Glomerular endothelial cell (primary cell): ENCODE measurements around the gene PRDX6. TPM values are rescaled to one million over a fixed set of nuclear protein-coding genes. Genes with fewer than 3 reads are reported as not detected.
A peak's percentile ranks its signal among the peaks of the same experiment; 100 is the strongest.
"Not testable (repeated sequence)": the region's sequence is repeated elsewhere in the genome, so short reads cannot be mapped to it uniquely, and the experiment has no call there.

Source experiments
- DNase-seq: peaks from one replicate; pipeline ENCODE4 v3.0.0-alpha.2; 2011; ENCODE audit warnings: low read depth, low spot score; ENCODE audit errors: extremely low read depth
- total RNA-seq: library from RNA; depleted of rRNA; stranded (reverse); fragments of >200 nt; gene quantifications from 2 replicates; pipeline ENCODE4 v1.2.3, GENCODE V29; 2015

The PRDX6 gene, protein sequence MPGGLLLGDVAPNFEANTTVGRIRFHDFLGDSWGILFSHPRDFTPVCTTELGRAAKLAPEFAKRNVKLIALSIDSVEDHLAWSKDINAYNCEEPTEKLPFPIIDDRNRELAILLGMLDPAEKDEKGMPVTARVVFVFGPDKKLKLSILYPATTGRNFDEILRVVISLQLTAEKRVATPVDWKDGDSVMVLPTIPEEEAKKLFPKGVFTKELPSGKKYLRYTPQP
- total RNA-seq: 230 and 268 TPM in 2 replicates

DNA sequence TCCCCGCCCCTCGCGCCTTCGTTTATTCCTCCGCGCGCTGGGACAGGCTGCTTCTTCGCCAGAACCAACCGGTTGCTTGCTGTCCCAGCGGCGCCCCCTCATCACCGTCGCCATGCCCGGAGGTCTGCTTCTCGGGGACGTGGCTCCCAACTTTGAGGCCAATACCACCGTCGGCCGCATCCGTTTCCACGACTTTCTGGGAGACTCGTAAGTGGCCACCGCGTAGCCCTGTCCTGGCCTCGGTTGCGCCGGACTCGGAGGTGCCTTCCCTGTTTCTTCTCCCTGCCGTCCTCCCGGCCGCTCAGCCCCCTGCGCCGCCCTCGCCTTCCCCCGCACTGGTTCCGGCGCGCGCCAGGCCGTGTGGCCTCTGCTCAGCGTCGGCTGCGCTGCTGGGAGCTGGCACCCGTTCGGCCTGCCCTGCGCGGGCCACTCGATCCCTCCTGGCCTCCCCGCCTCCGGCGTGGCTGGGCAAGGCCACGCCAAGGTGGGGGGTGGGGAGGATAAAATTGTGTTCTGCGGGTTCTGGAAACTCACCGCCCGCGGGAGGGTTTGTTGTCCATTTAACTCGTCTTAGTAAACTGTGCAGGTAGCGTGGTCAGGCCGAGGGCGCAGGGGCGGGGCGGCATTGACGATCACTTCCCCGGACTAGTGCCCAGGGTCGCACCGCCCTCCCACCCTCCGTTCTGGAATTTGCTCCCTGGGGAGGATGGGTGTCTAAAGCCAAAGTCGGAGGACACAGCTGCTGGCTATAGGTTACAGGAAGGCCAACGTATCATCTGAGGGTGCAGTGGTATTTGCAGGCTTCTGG is at the start of gene PRDX6:
Gene PRDX6, plus strand, starts transcription at position 50 of the 808 bp plus-strand sequence. Its CDS starts 63 bp downstream, at position 113.
- DNase-seq: no peak

DNA sequence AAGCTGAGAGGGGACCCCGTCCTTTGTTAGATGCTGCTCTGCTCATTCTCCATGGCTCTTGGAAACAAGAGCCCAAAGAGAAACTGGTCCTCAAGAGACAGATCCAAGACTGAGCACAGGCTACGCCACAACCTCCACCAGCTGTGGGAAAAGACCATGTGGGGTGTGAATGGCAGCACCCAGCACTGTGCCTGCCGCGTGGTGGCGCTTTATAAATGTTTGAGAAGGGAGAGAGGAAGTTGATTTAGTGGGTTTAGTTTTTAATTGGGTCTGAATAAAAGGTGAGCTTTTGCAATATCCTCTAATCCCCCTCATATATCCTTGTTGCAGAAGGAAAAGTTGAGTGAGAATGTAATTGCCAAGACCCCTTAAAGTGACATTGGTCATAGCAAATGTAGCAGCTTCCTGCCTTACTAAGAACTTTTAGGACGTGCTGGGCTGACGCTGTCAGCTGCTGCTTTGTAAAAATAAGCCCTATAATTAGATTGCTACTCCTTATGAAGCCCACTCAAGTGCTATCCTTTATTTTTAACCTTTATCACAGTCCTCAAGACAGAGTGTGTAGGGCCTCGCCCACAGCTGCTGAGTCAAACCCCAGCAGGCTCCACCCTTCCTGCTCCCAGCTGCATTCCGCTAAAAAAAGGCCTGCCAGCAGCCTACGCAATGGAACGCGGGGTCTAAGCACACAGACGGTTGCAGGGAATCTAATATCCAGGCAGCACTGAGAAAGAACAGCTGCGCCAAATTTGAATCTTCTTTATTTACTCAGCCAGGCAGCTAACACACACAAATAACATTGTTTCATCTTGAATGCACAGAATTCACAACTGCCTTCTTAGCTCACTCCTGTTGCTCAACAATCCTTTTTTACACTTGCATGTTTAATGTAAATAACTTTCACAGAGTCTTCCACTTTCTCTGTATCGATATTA is 47.4 kb upstream of the PRDX6 start:
- DNase-seq: no peak

DNA sequence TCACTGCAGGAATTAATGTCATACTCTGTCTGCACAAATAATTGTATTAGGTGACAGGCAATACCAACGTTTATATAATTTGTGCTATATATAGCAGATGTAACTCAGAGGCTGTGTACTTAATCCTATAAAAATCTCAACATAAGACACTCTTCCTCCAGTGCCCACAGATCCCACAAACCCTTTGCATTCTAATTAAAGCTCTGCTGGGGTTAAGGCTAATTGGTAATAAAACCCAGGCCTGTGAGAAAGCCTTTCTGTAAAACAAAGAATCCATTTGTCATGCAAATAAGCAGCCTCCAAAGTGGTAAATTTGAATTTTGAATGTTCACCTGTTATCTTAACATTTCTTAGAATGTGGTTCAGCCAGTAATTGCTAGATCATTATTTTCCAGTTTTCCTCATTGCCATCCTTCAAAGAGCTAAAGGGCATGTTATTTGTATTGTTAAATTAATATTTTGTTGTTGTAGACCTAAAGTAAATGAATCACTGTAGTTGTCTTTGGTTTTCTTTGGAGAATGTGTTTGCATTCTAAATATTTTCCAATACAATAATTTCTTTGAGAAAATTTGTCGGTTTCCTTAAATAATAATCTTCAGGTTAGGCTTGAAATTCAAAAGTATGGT is 46.3 kb upstream of the PRDX6 start:
- no peak for DNase-seq

DNA sequence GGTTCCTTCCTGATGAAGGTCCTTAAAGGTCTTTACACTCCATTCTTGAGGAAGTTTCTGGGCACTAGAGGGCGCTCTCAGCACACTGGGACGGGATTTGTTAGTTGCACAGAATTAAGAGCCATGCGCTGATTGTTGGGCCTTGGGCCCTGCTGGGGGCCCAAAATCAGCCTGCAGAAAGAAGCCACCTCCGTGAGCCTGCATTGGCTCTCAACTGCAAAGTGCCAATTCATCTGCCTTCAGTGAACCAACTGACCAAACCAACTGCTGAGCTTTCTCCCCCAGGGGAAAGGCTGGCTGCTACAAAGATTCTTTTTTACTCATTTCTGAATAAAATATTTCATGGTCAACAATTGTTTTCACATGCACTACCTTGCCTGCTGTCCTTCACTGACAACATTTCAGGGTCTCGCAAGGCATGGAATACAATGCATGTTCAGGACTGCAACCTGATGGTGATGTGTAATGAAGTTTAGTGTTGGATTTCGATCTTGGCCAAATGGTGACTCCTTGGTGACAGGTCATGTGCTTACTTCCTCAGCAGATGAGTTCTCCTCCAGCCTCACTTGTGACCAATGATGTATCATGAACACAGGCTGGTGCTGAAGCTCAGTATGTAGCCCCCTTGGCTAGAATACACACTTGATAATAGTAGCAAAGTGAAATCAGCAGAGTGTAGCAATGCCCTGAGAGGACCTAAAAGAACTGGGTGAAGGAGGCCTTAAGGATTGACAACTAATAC is 45.7 kb upstream of the PRDX6 start:
- peak; percentile 91 for DNase-seq

DNA sequence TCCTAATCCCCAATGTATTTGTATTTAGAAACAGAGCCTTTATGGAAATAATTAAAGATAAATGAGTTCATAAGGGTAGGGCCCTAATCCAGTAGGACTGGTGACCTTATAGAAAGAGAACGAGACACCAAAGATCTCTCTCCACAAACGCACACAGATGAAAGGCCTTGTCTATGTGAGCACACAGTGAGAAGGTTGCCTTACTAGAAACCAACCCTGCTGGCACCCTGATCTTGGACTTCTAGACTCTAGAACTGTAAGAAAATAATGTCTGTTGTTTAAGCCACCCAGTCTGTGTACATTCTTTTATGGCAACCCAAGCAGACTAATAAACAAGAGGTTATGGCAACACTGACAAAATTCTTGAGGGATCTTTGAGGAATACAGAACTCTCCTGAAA is 44.8 kb upstream of the PRDX6 start:
- DNase-seq: no peak

DNA sequence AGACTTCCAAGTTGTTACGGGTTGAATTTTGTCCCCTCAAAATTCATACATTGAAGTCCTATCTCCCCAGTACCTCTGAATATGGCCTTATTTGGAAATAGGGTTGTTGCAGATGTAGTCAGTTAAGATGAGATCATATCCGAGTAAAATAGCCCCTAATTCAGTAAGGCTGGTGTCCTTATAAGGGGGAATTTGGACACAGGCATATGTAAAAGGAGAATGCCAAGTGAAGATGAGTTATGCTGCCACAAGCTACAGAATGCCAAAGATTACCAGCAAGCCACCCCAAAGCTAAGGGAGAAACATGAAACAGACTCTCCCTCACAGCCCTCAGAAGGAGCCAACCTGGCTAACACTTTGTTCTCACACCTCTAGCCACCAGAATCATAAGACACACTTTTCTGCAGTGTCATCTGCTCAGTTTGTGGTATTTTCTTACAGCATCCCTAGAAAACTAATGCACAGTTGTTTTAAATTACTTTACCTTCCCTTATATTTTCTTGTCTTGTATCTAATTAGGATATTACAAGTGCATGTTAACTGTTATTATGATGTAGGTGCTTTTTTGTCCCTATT is 43.3 kb upstream of the PRDX6 start:
- no peak for DNase-seq

DNA sequence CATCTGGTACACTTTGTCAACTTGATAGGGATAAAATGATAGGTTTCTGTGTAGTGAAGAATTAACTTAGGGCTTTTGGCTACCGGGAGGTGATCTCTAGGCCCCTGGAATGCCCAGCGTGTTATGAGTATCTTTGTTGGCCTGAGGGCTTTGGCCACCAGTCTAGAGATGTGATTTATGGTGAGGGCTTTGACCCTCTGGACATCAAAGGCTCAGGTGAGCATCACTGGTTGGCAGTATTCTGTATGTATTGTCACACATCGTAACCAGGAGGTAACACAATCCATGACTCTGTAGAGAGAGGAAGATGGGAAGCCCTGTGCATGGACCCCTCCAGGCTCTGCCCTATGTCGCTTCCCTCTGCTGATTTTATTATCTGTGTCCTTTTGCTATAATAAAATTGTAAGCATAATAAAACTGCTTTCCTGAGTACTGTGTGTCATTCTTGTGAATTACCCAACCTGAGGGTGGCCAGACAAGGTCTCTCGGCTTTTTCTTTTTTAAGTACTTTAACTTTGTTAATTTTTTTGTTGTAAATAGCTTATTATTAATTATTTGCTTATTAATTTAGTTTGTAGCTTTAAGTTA is 40.2 kb upstream of the PRDX6 start:
- DNase-seq: no peak

DNA sequence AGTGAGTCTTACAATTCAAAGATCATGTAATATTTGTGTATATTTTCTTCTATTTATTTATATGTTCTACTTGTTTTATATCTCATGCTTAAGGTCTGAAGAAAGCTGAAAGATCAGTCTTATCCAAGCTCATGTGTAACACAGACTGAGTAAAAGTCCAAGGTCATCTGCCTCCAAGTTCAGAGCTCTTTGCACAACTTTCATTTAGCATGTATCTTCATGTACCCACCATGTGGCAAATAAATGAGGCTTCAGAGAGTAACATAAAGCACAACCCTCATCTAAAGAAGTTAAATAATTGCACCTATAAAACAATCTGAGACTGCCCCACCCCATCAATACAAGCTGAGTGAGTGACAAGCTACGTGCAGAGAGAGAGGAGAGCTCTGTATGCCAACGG is 38.5 kb upstream of the PRDX6 start:
- DNase-seq: no peak

DNA sequence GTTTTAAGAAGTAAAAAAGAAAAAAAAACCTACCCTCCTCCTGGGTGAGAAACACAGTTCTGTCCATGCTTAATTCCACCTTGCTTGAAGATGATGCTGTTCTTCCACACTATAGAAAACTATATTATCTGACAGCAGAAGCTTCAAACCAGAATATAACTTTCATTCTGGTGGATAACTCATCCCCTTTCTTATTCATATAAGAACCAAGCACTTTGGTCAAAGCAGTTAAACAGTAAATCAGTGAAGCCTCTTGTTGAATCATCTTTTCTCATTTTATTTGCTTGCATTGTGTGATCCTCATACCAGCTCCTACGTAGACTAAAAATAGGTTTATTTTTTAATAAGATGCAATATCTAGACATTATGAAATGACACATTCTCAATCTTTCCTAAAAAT is 36.7 kb upstream of the PRDX6 start:
- DNase-seq: no peak

DNA sequence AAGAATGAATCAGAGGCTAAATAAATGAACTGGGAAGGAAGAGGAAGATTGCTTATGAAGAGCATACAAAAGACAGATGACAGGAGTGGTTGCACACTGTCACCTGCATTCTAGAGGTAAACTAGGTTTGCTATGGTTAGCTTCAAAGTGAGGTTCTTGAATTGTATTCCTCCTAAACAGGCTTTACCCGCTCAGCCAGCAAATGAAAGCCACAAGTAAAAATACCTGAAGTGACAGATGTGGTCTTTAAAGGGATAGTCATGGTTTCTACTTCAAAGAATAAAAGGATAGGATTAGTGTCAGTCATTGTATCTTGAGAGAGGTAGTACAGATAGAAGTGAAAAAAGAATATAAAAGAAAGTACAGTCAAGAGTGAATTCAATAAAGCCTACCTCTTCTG is 32.4 kb upstream of the PRDX6 start:
- no peak for DNase-seq

DNA sequence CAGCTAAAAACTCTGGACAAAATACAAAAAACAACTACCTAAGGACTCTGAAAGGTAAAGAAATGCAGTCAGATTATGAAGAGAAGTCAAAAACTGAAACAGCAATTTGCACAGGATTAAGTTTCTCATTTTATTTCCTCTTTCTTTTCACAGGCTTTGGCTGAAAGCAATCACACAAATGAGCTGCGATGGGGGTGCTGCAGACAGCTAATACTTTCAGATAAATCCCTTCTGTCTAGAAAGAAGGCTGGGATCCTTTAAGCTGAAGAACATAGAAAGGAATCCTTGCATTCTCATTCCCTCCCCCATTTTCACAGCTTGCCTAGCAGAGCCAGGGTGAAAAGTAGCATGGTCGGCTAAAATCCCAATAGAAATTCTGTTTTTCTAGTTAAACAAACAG is 32.0 kb upstream of the PRDX6 start:
- DNase-seq: no peak

DNA sequence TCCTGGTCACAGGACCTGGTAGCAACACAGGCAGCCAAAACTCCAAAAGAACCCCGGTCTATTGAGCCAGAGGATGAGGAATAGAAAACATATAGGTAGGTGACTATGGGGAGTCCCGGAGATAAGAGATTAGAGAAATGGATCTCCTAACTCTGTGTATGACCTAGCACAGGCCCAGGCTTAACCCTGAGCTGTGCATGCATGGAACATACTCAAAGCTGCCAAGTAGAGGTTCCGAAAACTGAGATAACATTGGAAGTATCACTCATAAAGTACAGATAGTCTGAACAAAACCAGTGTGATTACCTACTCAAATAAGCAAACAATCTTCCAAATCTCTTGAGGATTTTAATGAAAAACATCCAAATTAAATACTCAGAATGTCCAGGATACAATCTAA is 31.5 kb upstream of the PRDX6 start:
- DNase-seq: no peak

DNA sequence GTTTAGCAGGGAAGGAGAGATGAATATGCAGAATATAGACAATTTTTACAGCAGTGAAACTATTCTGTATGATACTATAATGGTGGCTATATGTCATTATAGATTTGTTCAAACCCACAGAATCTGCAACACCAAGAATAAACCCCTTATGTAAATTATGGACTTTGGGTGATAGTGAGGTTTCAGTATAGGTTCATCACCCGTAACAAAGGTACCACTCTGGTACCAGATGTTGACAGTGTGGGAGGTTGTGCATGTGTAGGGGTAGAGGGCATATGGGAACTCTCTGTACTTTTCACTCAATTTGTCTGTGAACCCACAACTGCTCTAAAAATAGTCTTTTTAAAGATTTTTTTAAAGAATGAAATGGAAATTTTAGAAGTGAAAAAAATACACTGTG is 29.9 kb upstream of the PRDX6 start:
- DNase-seq: no peak

DNA sequence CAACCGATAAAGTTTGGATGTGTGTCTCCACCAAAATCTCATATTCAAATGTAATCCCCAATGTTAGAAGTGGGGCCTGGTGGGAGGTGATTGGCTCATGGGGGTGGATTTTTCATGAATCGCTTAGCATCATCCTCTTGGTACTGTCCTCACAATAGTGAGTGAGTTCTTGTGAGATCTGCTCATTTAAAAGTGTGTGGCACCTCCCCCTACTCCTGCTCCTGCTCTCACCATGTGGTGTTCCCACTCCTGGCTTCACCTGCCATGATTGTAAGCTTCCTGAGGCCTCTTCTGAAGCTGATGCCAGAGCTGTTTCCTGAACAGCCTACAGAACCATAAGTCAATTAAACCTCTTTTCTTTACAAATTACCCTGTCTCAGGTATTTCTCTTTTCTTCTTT is 28.2 kb upstream of the PRDX6 start:
- no peak for DNase-seq

DNA sequence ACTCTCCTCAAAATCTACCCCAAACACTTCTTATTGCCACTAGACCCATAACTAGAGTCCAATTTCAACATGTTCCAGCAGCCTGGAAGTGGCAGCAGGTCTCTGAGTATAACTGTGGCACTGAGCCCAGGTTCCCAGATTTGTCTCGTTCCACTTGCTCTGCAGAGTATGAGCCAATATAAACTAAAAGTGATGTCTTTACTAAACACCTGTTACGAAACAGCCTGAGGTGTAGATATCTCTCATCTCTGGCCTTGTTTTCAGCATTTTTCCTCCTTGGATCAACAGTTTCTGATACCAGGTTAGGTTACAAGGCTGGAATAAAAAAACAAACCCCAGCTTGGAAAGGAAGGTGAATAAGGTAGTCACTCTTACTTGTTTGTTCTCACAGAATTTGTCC is 25.2 kb upstream of the PRDX6 start:
- DNase-seq: no peak

DNA sequence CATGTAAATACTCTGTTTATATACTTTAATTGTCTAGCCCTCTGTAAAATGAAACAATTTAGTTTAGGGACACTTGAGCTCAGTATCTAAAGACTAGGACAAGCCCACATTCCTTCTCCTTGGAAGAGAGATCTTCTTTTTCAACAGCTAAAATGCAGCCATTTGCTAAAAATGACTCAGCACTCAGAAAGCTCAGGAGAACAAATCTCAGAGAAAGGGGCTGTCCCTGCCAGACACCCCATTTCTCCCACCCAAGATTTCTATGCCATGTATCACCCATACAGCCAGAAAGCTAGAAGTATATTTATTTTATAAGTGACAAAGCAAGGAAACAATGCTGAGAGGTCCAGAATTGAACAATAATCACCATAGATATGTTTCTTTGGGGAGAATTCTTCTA is 23.2 kb upstream of the PRDX6 start:
- DNase-seq: no peak

DNA sequence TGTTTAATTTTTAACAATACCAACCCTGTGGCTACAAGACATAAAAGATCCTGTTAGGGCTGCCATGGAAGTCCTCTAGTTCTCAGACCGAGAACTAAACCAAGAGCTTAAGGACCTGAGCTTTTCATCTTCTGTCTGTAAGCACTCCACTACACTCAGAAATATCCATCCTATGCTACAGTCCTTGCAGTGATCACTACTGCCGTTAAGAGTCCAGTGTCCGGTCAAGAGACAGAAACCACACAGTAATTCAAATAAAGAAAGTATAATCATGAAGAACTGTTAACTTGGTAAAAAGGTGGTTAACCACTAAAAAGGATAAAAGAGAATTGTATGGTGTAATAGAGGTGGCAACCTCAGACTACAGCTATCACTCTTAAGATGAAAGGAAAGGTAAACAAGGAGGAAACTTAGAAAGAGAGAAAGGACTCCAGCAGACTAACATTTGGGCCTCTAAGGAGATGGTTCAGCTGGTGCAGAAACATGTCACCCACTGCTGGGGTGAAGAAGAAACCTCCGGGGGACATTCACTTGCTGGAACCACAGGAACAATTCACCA is 22.1 kb upstream of the PRDX6 start:
- no peak for DNase-seq

DNA sequence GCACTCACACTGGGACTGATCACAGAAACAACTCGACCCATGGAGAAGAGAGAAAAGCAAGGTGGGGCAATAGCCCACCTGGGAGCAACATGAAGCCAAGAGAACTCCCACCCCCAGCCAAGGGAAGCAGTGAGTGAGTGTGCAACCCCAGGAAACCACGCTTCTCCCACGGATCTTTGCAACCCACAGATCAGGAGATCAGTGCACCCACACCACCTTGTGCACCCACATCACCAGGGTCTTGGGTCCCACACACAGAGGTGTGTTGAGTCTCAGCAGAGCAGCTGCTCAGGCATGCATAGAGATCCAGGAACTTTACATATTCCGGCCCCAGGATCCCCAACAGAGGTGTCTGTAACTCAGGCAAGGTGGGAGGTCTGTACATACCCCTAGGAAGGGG is 17.2 kb upstream of the PRDX6 start:
- DNase-seq: no peak

DNA sequence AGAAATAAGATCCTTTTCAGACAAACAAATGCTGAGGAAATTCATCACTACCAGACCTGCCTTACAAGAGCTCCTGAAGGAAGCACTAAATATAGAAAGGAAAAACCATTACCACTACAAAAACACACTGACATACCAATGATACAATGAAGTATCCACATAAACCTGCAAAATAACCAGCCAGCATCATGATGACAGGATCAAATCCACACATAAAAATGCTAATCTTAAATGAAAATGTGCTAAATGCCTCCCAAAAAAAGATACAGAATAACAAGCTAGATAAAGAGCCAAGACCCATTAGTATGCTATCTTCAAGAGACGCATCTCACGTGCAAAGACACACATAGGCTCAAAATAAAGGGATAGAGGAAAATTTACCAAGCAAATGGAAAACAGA is 14.5 kb upstream of the PRDX6 start:
- DNase-seq: not testable (repeated sequence)
